Ecto neural progenitor cell (in vitro differentiated cells): ENCODE measurements around the gene ZBTB16.

Source experiments
- DNase-seq: peaks from one replicate; pipeline ENCODE4 v3.0.0-alpha.2; 2018; ENCODE audit warnings: low spot score

The ZBTB16 gene

GRCh38 chr11:114167771-114168448, 108.4 kb downstream of the ZBTB16 start:
- DNase-seq = no peak

GRCh38 chr11:114168691-114169090, 109.2 kb downstream of the ZBTB16 start:
- DNase-seq = no peak

GRCh38 chr11:114169321-114169749, 109.8 kb downstream of the ZBTB16 start:
- DNase-seq = no peak

- DNase-seq = no peak
Measured at GRCh38 chr11:114169821-114170220, 110.3 kb downstream of the ZBTB16 start.

GRCh38 chr11:114170226-114170625, 110.7 kb downstream of the ZBTB16 start:
- DNase-seq = no peak

GRCh38 chr11:114171257-114172054, 111.9 kb downstream of the ZBTB16 start:
- no peak for DNase-seq

GRCh38 chr11:114172055-114172861, 112.7 kb downstream of the ZBTB16 start:
- no peak for DNase-seq

- no peak for DNase-seq
Measured at GRCh38 chr11:114172871-114173444, 113.4 kb downstream of the ZBTB16 start.

GRCh38 chr11:114173843-114174242, 114.3 kb downstream of the ZBTB16 start:
- DNase-seq = no peak

- DNase-seq = no peak
Measured at GRCh38 chr11:114174712-114175495, 115.4 kb downstream of the ZBTB16 start.

- no peak for DNase-seq
Measured at GRCh38 chr11:114175706-114176105, 116.2 kb downstream of the ZBTB16 start.

- DNase-seq = no peak
Measured at GRCh38 chr11:114176321-114176720, 116.8 kb downstream of the ZBTB16 start.

GRCh38 chr11:114178656-114179055, 119.1 kb downstream of the ZBTB16 start:
- no peak for DNase-seq

- no peak for DNase-seq
Measured at GRCh38 chr11:114179234-114179941, 119.9 kb downstream of the ZBTB16 start.

- DNase-seq = no peak
Measured at GRCh38 chr11:114180301-114181055, 121.0 kb downstream of the ZBTB16 start.

- DNase-seq = no peak
Measured at GRCh38 chr11:114181195-114181594, 121.7 kb downstream of the ZBTB16 start.

GRCh38 chr11:114181752-114182151, 122.2 kb downstream of the ZBTB16 start:
- DNase-seq = no peak

GRCh38 chr11:114182471-114183043, 123.0 kb downstream of the ZBTB16 start:
- DNase-seq = no peak

- DNase-seq = no peak
Measured at GRCh38 chr11:114183044-114183511, 123.6 kb downstream of the ZBTB16 start.

- DNase-seq = no peak
Measured at GRCh38 chr11:114185436-114185835, 125.9 kb downstream of the ZBTB16 start.
